ENCODE results near the gene ITGA3.

The ITGA3 gene

DNA sequence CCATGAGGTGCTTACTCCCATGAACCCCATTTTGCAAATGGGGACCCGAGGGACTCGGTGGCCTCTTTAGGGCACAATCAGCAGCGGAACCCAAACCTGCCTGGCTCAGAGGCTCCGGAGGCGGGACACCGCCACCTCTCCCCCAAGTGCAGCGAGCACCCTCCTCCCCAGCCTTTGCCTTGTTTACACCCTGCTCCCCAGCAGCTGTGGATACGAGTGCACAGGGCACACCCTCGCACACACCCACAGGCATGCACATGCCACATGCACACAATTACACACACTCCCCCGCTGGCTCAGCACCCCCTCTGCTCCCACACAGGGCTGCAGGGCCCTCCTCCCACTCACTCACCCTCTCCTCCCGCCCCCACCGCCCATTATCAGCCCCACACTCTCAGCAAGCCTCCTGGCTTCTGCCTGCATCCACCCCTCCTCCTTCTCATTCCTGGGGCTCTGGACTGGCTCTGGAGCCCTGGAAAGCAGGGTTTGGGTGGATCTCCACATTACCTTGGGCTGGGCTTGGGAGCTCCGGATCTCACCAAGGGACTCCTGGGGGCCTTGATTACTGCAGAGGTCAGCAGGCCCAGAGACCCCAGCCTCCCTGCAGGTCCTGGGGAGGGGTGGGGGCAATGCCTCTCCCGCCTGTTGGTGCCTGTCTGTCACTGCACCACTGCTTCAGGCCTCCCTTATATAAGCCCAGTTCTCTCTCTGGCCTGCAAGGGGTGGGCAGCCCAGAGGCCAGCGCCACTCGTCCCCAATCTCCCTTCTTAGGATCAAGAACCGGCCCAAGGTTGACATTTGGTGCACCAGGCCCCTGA, 45.6 kb downstream of the ITGA3 start:
- H3K9ac ChIP-seq (ENCODE audit: low read length), result no peak overlapping the region

DNA sequence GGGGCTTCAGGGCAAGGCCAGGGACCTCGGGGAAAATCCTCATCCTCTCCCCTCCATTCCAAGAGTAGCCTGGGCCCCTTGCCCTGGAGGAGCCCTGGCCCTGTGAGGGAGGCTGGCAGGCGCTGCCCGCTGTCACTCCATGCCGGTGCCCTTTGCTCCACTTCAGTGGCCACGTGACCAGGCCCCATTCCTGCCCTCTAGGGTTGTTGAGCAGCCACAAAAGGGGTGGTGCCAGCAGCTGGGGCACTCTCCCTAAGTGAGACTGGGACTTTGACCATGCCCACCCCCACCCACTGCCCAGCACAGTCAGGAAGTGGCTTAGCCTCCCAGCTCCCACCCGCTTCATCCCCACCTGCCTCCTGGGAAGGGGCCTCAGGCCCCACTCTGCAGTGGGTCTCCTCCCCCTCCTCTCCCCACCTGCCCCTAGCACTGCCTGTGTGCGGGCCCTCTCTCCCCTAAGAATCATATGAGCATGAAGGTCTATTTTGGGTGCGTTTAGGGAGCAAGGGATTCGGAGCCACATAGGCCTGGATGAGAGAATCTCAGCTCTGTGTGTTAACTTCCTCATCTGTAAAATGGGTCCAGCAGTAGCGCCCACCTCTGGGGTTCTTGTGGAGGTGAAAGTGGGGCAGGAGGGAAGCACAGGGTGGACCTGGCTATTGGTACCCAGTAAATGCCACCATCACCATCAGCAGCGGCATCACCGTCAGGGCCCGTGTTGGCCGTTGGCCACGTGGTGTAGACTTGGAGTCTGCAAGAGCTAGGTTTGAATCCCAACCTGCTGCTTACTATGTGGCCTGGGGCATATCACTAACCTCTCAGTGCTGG, 46.5 kb downstream of the ITGA3 start:
- H3K27ac ChIP-seq (ENCODE audit: low read depth, low read length, poor library complexity, severe bottlenecking), result no peak overlapping the region
- H2AFZ ChIP-seq (ENCODE audit: low read length), result no peak overlapping the region
- no peaks in the 10 kb centered on the region for H3K27me3 ChIP-seq (ENCODE audit: insufficient read depth, low read length)
- no peaks in the 10 kb centered on the region for H3K9me3 ChIP-seq (ENCODE audit: low read length)
- H3K36me3 ChIP-seq (ENCODE audit: insufficient read depth, low read length), result no peaks in the 10 kb centered on the region
- no peaks in the 10 kb centered on the region for H3K4me1 ChIP-seq (ENCODE audit: insufficient read depth, low read length, severe bottlenecking)
- H3K9me2 ChIP-seq (ENCODE audit: low read depth, low read length), result no peaks in the 10 kb centered on the region
- no peak overlapping the region for H3K4me3 ChIP-seq (ENCODE audit: low read depth, low read length, poor library complexity, severe bottlenecking)
- no peak overlapping the region for H3K4me2 ChIP-seq (ENCODE audit: low read length)
- H3F3A ChIP-seq (ENCODE audit: insufficient read depth, low read length), result no peaks in the 10 kb centered on the region
- TF ChIP-seq, protein P1, sequence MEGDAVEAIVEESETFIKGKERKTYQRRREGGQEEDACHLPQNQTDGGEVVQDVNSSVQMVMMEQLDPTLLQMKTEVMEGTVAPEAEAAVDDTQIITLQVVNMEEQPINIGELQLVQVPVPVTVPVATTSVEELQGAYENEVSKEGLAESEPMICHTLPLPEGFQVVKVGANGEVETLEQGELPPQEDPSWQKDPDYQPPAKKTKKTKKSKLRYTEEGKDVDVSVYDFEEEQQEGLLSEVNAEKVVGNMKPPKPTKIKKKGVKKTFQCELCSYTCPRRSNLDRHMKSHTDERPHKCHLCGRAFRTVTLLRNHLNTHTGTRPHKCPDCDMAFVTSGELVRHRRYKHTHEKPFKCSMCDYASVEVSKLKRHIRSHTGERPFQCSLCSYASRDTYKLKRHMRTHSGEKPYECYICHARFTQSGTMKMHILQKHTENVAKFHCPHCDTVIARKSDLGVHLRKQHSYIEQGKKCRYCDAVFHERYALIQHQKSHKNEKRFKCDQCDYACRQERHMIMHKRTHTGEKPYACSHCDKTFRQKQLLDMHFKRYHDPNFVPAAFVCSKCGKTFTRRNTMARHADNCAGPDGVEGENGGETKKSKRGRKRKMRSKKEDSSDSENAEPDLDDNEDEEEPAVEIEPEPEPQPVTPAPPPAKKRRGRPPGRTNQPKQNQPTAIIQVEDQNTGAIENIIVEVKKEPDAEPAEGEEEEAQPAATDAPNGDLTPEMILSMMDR (IDR thresholded peaks at IDR 0.05; ENCODE audit: low read length), result no peak
- no peak for TF ChIP-seq EZH2 (IDR thresholded peaks at IDR 0.05; ENCODE audit: borderline replicate concordance, low read length)
- no peaks in the 10 kb centered on the region for H3K79me2 ChIP-seq (ENCODE audit: insufficient read depth, low read length)
- no peaks in the 10 kb centered on the region for H4K20me1 ChIP-seq (ENCODE audit: insufficient read depth, low read length)
- no peak overlapping the region for H3K9ac ChIP-seq (ENCODE audit: low read length)

More for the DNA sequence above, 45.6 kb downstream of the ITGA3 start:
- no peak overlapping the region for H2AFZ ChIP-seq (ENCODE audit: low read length)
- no peaks in the 10 kb centered on the region for H3K27me3 ChIP-seq (ENCODE audit: insufficient read depth, low read length)
- no peaks in the 10 kb centered on the region for H3K9me2 ChIP-seq (ENCODE audit: low read depth, low read length)
- H3K4me3 ChIP-seq (ENCODE audit: low read depth, low read length, poor library complexity, severe bottlenecking), result no peak overlapping the region
- no peak overlapping the region for H3K4me2 ChIP-seq (ENCODE audit: low read length)
- H3K4me1 ChIP-seq (ENCODE audit: insufficient read depth, low read length, severe bottlenecking), result no peaks in the 10 kb centered on the region
- H3K36me3 ChIP-seq (ENCODE audit: insufficient read depth, low read length), result no peaks in the 10 kb centered on the region
- H3K79me2 ChIP-seq (ENCODE audit: insufficient read depth, low read length), result no peaks in the 10 kb centered on the region
- H4K20me1 ChIP-seq (ENCODE audit: insufficient read depth, low read length), result no peaks in the 10 kb centered on the region
- TF ChIP-seq, protein P1 (IDR thresholded peaks at IDR 0.05; ENCODE audit: low read length), result no peak
- no peak for TF ChIP-seq EZH2 (IDR thresholded peaks at IDR 0.05; ENCODE audit: borderline replicate concordance, low read length)
- no peaks in the 10 kb centered on the region for H3K9me3 ChIP-seq (ENCODE audit: low read length)
- no peak overlapping the region for H3K27ac ChIP-seq (ENCODE audit: low read depth, low read length, poor library complexity, severe bottlenecking)
- H3F3A ChIP-seq (ENCODE audit: insufficient read depth, low read length), result no peaks in the 10 kb centered on the region

DNA sequence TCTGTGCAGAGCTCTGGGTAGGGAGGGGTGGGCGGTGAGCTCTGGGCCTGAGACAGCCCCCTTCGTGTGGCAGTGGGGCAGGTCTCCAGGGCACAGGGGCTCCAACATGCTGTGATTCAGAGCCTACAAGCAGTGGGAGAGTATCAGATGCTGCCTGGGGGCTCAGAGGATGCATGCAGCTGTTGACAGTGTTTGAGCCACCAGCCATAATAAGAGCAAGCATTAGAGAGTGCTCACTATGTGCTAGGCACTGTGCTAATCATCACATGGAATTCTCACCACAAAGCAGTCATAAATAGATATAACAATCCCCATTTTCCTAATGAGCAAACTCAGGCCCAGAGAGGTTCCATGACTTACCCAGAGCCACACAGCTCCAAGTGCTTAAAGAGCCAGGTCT, 47.3 kb downstream of the ITGA3 start:
- H3K4me3 ChIP-seq (ENCODE audit: low read depth, low read length, poor library complexity, severe bottlenecking), result no peak overlapping the region
- H3K36me3 ChIP-seq (ENCODE audit: insufficient read depth, low read length), result no peaks in the 10 kb centered on the region
- H3F3A ChIP-seq (ENCODE audit: insufficient read depth, low read length), result no peaks in the 10 kb centered on the region
- no peaks in the 10 kb centered on the region for H3K4me1 ChIP-seq (ENCODE audit: insufficient read depth, low read length, severe bottlenecking)
- no peak overlapping the region for H3K4me2 ChIP-seq (ENCODE audit: low read length)
- no peaks in the 10 kb centered on the region for H3K79me2 ChIP-seq (ENCODE audit: insufficient read depth, low read length)
- TF ChIP-seq, protein P1 (IDR thresholded peaks at IDR 0.05; ENCODE audit: low read length), result no peak
- no peak for TF ChIP-seq EZH2 (IDR thresholded peaks at IDR 0.05; ENCODE audit: borderline replicate concordance, low read length)
- no peaks in the 10 kb centered on the region for H4K20me1 ChIP-seq (ENCODE audit: insufficient read depth, low read length)
- no peaks in the 10 kb centered on the region for H3K9me2 ChIP-seq (ENCODE audit: low read depth, low read length)
- H2AFZ ChIP-seq (ENCODE audit: low read length), result no peak overlapping the region
- H3K27ac ChIP-seq (ENCODE audit: low read depth, low read length, poor library complexity, severe bottlenecking), result no peak overlapping the region
- H3K9ac ChIP-seq (ENCODE audit: low read length), result no peak overlapping the region
- H3K27me3 ChIP-seq (ENCODE audit: insufficient read depth, low read length), result no peaks in the 10 kb centered on the region
- no peaks in the 10 kb centered on the region for H3K9me3 ChIP-seq (ENCODE audit: low read length)
